GM12801 (cell line): ENCODE results near the gene ERG28.

Experiments
- CTCF ChIP-seq: IDR thresholded peaks from one replicate; pipeline ENCODE4 v1.5.1; 2011; ENCODE audit warnings: control low read depth; ENCODE audit not compliant: insufficient read length; ENCODE audit errors: extremely low read depth

The ERG28 gene

GRCh38 chr14:75648066-75648838 lies 12.4 kb downstream of the ERG28 start:
- no peak for TF ChIP-seq CTCF

GRCh38 chr14:75647640-75648039 lies 13.0 kb downstream of the ERG28 start:
- TF ChIP-seq CTCF = no peak

- TF ChIP-seq CTCF = no peak
Measured at GRCh38 chr14:75646762-75647161, 13.9 kb downstream of the ERG28 start.

- TF ChIP-seq CTCF = no peak
Measured at GRCh38 chr14:75645056-75645455, 15.6 kb downstream of the ERG28 start.

- no peak for TF ChIP-seq CTCF
Measured at GRCh38 chr14:75643985-75644384, 16.7 kb downstream of the ERG28 start.

GRCh38 chr14:75640876-75641275 lies 19.8 kb downstream of the ERG28 start:
- no peak for TF ChIP-seq CTCF

GRCh38 chr14:75636100-75636692 lies 24.5 kb downstream of the ERG28 start:
- TF ChIP-seq CTCF = no peak
